AG04449 (cell line): ENCODE data around the gene EI24.
"Not testable (repeated sequence)": the region's sequence is repeated elsewhere in the genome, so short reads cannot be mapped to it uniquely, and the experiment has no call there.

ENCODE experiments used
- CTCF ChIA-PET: fragments of 350-600 bp; formaldehyde crosslinking; extraction: SDS; loops from one replicate; lab custom pipeline; 2021; ENCODE audit warnings: antibody characterized with exemption; lab: Yijun Ruan, JAX
- POLR2A ChIA-PET: fragments of 400-600, 350-600 bp; formaldehyde crosslinking; extraction: SDS; loops from one replicate; lab custom pipeline; 2020; ENCODE audit warnings: antibody characterized with exemption, inconsistent platforms; lab: Yijun Ruan, JAX
- DNase-seq: peaks from one replicate; pipeline ENCODE4 v3.0.0-alpha.2; 2010; ENCODE audit warnings: low read depth, low spot score
- H3K4me3 ChIP-seq: 2 replicates; pipeline ENCODE4 v1.5.1; 2011; ENCODE audit warnings: low read depth, mild to moderate bottlenecking, control low read depth, low read length
- TF ChIP-seq, protein P1 (sequence below): IDR thresholded peaks from one replicate; pipeline ENCODE4 v1.5.1; 2011; ENCODE audit warnings: mild to moderate bottlenecking, moderate library complexity, low read length, control low read depth, inconsistent platforms; ENCODE audit not compliant: insufficient read depth; ENCODE audit errors: missing control alignments

The EI24 gene

DNA sequence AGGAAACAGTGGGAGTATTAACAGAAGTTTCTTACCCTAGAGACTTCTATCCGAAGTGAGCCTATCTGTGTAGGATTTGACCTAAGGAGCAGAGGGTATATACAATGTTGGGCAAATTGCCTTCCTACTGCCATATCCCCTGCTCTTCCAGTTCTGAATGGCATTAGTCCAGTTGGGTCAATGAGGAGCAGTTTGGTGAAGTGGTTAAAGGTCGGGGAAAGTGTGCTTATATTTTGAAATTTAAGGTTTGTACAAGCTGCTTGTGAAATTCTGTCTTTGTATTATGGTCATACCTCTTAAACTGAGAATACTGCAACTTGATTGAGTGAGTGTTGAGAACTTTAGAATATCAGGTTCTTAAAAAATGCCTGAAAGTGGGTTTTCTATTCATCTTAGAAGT lies 1.7 kb downstream of the EI24 start:
- CTCF ChIA-PET, result no interaction called here
- TF ChIP-seq, protein P1, sequence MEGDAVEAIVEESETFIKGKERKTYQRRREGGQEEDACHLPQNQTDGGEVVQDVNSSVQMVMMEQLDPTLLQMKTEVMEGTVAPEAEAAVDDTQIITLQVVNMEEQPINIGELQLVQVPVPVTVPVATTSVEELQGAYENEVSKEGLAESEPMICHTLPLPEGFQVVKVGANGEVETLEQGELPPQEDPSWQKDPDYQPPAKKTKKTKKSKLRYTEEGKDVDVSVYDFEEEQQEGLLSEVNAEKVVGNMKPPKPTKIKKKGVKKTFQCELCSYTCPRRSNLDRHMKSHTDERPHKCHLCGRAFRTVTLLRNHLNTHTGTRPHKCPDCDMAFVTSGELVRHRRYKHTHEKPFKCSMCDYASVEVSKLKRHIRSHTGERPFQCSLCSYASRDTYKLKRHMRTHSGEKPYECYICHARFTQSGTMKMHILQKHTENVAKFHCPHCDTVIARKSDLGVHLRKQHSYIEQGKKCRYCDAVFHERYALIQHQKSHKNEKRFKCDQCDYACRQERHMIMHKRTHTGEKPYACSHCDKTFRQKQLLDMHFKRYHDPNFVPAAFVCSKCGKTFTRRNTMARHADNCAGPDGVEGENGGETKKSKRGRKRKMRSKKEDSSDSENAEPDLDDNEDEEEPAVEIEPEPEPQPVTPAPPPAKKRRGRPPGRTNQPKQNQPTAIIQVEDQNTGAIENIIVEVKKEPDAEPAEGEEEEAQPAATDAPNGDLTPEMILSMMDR, result no peak

DNA sequence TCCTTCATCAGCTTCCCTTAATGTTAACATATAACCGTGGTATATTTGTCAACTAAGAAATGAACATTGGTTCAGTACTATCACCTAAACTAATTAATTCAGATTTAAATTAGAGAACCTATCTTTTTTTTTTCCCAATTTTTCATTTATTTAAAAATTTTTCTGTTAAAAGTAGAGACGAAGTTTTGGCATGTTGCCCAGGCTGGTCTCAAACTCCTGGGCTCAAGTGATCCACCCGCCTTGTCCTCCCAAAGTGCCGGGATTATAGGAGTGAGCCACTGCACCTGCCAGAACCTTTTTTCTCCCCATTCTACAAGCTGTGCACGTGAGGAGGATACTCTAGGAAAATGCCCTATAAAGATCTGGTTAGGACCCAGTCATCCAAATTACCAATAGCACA lies 3.6 kb downstream of the EI24 start:
- ChIA-PET CTCF (interaction anchor here (1.4 kb wide), 1 partner anchor 23 kb away, joined by 3 read pairs; no protein-coding TSS in a partner anchor), POLR2A (no interaction called here)
- DNase-seq, result no peak
- TF ChIP-seq, protein P1, result no peak
- H3K4me3 ChIP-seq, result no peak overlapping the region

More for the DNA sequence above, 1.7 kb downstream of the EI24 start:
- no peak overlapping the region for H3K4me3 ChIP-seq
- POLR2A ChIA-PET, result no interaction called here
- no peak for DNase-seq

DNA sequence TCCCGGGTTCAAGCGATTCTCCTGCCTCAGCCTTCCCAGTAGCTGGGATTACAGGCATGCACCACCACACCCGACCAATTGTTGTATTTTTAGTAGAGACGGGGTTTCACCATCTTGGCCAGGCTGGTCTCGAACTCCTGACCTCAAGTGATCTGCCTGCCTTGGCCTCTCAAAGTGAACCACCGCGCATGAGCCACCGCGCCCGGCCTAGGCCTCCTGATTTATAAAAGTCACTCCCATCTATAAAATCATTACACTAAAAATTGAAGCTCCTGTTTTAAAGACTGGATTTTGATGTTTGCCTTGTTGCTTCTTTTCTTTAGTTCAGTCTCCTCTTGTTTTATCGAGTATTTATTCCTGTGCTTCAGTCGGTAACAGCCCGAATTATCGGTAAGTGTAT lies 7.9 kb downstream of the EI24 start:
- CTCF ChIA-PET, result interaction anchor here (0.6 kb wide), 1 partner anchor 10 kb away, joined by 3 read pairs; no protein-coding TSS in a partner anchor
- POLR2A ChIA-PET, H3K4me3 ChIP-seq, DNase-seq: not testable (repeated sequence)

DNA sequence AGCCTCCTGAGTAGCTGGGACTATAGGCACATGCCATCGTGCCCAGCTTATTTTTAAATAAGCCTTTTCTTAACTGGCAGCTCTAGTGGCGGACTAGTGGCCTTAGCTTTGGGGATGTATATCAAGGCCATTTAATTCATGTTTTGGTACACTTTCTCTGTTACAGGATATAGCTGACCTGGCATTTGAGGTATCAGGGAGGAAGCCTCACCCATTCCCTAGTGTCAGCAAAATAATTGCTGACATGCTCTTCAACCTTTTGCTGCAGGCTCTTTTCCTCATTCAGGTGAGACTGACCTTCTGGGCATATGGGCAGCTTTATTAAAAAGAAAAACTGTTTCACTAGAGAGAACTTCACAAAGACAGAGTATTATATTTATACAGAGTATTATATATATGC lies 9.5 kb downstream of the EI24 start:
- CTCF ChIA-PET, result interaction anchor here (1.1 kb wide), 1 partner anchor 8 kb away, joined by 3 read pairs; no protein-coding TSS in a partner anchor
- no peak for DNase-seq
- H3K4me3 ChIP-seq, result no peak overlapping the region
- POLR2A ChIA-PET, result no interaction called here
- TF ChIP-seq, protein P1, result no peak

DNA sequence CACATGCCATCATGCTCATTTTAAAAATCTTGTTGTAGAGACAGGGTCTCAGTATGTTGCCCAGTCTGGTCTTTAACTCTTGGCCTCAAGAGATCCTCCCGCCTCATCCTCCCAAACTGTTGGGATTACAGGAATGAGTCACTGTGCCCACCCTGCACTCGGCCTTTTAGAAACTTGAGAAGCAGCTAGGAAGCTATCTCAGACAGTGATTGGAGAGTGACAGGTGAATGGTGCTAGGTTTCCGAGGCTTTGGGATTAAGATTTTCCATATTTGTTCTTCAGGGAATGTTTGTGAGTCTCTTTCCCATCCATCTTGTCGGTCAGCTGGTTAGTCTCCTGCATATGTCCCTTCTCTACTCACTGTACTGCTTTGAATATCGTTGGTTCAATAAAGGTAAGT lies 10.5 kb downstream of the EI24 start:
- TF ChIP-seq, protein P1, result no peak
- DNase-seq, result no peak
- no peak overlapping the region for H3K4me3 ChIP-seq
- ChIA-PET POLR2A (no interaction called here), CTCF (interaction anchor here (1.3 kb wide), 1 partner anchor 10 kb away, joined by 3 read pairs; the partner anchor contains the start of gene EI24)

DNA sequence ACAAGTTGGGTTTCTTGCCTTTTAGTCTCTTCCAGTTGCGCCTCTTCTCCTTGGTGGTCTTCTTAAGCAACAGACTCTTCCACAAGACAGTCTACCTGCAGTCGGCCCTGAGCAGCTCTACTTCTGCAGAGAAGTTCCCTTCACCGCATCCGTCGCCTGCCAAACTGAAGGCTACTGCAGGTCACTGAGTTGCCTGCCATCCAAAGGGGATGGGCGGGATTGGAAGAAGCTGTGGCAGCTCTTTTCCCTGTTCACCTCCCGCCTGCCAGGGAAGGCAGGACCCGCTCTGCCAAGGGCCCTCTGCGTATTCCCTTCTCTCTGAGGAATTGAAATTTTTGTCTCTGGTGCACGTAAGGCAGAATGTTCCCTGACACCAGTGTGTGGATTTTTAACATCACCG lies 14.2 kb downstream of the EI24 start:
- DNase-seq, result no peak
- ChIA-PET POLR2A (interaction anchor here (1.8 kb wide), 1 partner anchor 14 kb away, joined by 6 read pairs; no protein-coding TSS in a partner anchor), CTCF (no interaction called here)
- H3K4me3 ChIP-seq, result no peak overlapping the region
- TF ChIP-seq, protein P1, result no peak

DNA sequence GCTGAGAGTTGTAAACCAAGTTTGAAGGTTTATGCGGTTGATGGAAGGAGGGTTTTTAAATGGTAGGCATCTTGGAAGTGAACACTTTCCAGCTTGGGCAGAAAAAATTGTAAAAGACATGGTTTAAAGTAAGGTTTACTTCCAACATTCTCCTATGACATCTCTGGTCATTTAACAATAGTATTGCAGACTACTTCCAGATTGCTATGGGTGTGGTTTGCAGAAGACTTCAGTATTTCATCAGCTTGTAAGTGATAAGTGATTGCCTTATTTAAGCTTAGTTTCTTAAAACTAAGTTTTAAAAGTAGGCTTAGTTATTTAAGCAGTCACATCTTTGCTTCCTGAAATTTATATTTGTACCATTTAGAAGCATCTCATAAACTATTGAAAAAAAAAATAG lies 16.2 kb downstream of the EI24 start:
- POLR2A ChIA-PET, result interaction anchor here (2.4 kb wide), 1 partner anchor 16 kb away, joined by 7 read pairs; the partner anchor contains the start of gene EI24

More for the DNA sequence above, 16.2 kb downstream of the EI24 start:
- no peak for DNase-seq
- H3K4me3 ChIP-seq, result no peak overlapping the region
- CTCF ChIA-PET, result no interaction called here
- TF ChIP-seq, protein P1, result no peak
